ES-I3 (cell line): ENCODE results near the gene OTOP2.
A peak's percentile ranks its signal among the peaks of the same experiment; 100 is the strongest.

ENCODE experiments used
- H3K36me3 ChIP-seq: 2 replicates; pipeline ENCODE4 v1.6.1; 2013; ENCODE audit warnings: mild to moderate bottlenecking, low read length, control low read depth, moderate library complexity; ENCODE audit not compliant: insufficient read depth
- H3K4me1 ChIP-seq: 2 replicates; pipeline ENCODE4 v1.6.1; 2013; ENCODE audit warnings: mild to moderate bottlenecking, control low read depth, low read length; ENCODE audit not compliant: insufficient read depth
- H3K9ac ChIP-seq: 2 replicates; pipeline ENCODE4 v1.6.1; 2013; ENCODE audit warnings: low read depth, mild to moderate bottlenecking, low read length, moderate library complexity
- H3K9me3 ChIP-seq: 2 replicates; pipeline ENCODE4 v1.6.1; 2013; ENCODE audit warnings: mild to moderate bottlenecking, low read length, moderate library complexity; ENCODE audit not compliant: control insufficient read depth, insufficient read depth

OTOP2 gene

GRCh38 chr17:74925242-74925641 is 1.2 kb downstream of the OTOP2 start:
- H3K4me1 ChIP-seq: peaks cover 6% of the 10 kb centered on the region; the same call in 1 of the 2 replicates
- H3K9me3 ChIP-seq: no peaks in the 10 kb centered on the region
- H3K36me3 ChIP-seq: no peaks in the 10 kb centered on the region
- H3K9ac ChIP-seq: no peak overlapping the region

GRCh38 chr17:74928786-74929185 is 4.7 kb downstream of the OTOP2 start:
- peaks cover 3% of the 10 kb centered on the region; the same call in 1 of the 2 replicates for H3K4me1 ChIP-seq

GRCh38 chr17:74930535-74931036 is 6.5 kb downstream of the OTOP2 start:
- H3K4me1 ChIP-seq: 0 out of 2 replicates have a peak, but pooled peaks cover 6% of the 10 kb centered on the region
- H3K36me3 ChIP-seq: no peaks in the 10 kb centered on the region
- no peak overlapping the region for H3K9ac ChIP-seq
- H3K9me3 ChIP-seq: no peaks in the 10 kb centered on the region

More at GRCh38 chr17:74928786-74929185, 4.7 kb downstream of the OTOP2 start:
- Histone ChIP-seq H3K9ac (no peak overlapping the region), H3K36me3 (no peaks in the 10 kb centered on the region), H3K9me3 (no peaks in the 10 kb centered on the region)

DNA sequence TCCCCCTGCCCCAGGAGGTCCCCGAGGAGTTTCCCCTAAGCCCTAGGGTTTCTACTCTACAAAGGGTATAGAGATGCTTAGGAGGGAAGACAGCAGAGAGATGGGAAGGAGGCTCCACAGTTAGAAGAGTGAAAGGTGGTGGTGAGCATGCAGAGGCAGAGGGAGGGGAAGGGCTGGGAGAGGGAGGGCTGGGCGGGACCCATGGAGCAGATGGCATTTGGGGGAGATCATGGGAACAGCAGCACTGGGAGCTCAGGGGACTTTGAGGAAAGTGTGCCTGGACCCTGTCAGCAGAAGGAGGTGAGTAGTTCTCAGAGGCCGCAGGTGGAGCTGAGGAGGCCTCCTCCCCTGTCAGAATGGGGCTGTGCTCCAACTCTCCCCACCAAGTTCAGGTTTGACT is 11.0 kb downstream of the OTOP2 start:
- Histone ChIP-seq H3K9ac (no peak overlapping the region), H3K9me3 (no peaks in the 10 kb centered on the region), H3K36me3 (no peaks in the 10 kb centered on the region), H3K4me1 (0 out of 2 replicates have a peak, but pooled peaks cover 6% of the 10 kb centered on the region)

- H3K36me3 ChIP-seq: no peaks in the 10 kb centered on the region
- H3K9me3 ChIP-seq: no peaks in the 10 kb centered on the region
- 0 out of 2 replicates have a peak, but pooled peaks cover 6% of the 10 kb centered on the region for H3K4me1 ChIP-seq
- peak within 1 kb of the TSS; percentile 35; the same call in 1 of the 2 replicates for H3K9ac ChIP-seq
These were observed 11.8 kb downstream of the OTOP2 start, which contains the start of gene OTOP3 for GRCh38 chr17:74935585-74936469. TSS of gene OTOP3 (plus strand) at chr17:74935898. CDS start at chr17:74935922, 24 bp downstream.

DNA sequence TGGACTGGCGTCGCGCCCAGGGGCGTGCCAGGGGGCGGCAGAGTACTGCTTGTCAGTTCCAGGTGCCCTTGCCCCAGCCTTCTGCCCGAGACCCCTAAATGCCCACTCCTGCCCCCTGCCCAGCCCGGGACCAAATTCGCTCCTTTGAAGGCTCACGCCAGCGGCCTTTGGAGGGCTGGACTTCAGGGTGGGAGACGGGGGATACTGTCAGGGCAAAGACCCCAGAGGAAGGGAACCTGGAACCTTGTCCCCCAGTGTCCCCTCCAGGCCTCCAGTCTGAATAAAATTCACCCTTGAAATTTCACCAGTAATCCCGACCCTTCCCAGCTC is 12.4 kb downstream of the OTOP2 start:
- Histone ChIP-seq H3K9me3 (no peaks in the 10 kb centered on the region), H3K36me3 (no peaks in the 10 kb centered on the region), H3K4me1 (0 out of 2 replicates have a peak, but pooled peaks cover 3% of the 10 kb centered on the region), H3K9ac (no peak overlapping the region)

DNA sequence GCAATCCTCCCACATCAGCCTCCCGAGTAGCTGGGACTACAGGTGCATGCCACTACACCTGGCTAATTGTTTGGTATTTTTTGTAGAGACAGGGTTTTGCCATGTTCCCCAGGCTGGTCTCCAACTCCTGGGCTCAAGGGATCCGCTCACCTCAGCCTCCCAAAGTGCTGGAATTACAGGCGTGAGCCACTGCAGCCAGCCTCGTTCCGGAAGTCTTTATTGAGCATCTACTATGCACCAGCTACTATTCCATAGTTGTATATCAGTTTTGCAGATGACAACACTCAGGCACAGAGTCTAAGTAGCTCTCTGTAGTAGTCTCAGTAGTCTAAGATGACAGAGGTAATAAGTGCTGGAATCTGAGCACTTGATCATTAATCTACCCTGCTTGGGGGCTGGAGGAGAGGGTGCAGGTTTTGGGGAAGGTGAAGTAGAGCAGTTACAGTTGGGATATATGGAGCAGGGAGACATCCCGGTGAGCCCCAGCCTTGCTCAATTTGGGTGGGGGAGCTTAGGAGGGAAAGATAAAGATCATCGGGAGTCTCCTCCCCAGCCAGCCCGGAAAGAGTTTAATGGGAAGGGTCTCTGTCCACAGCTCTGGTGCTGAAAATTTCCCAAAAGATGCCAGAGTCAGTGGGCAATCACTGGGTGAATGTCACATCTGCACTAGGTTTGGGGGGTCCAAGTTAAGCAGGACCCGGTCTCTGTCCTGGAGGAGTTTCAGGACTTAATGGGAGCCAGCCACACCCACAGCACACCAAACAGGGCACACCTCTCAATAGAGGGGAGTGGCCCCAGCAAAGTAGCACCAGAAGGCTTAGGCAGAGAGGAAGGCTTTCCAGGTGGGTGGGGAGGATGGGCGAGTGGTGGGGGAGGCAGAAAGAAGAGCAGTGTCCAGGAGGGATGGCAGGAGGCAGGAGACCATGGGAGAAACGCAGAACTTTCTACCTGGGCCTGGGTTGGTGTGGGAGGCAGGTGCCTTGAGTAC is 13.3 kb downstream of the OTOP2 start:
- no peaks in the 10 kb centered on the region for H3K9me3 ChIP-seq
- 0 out of 2 replicates have a peak, but pooled peaks cover 3% of the 10 kb centered on the region for H3K4me1 ChIP-seq
- H3K9ac ChIP-seq: no peak overlapping the region
- H3K36me3 ChIP-seq: no peaks in the 10 kb centered on the region

- Histone ChIP-seq H3K9ac (no peak overlapping the region), H3K9me3 (no peaks in the 10 kb centered on the region), H3K36me3 (no peaks in the 10 kb centered on the region), H3K4me1 (0 out of 2 replicates have a peak, but pooled peaks cover 3% of the 10 kb centered on the region)
These were observed 14.3 kb downstream of the OTOP2 start for GRCh38 chr17:74938194-74938950.

DNA sequence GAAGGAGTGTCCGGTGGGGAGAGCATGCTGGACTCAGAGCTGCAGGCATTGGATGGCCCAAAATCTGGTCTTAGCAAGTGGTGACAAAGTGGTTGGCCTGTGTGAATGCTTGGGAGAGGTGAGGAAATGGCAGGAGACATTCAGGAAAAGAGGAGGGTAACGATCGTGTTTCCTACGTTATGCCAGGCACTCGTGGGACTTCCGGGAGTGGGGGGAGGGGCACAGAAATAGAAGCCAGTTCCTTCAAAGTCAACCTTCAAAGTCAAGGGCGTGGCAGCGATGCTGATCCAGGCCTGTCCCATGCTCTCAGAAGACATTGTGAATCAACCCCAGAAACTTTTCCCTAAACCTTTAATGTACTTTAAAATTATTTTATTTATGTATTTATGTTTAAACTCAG is 15.5 kb downstream of the OTOP2 start:
- Histone ChIP-seq H3K36me3 (no peaks in the 10 kb centered on the region), H3K9ac (no peak overlapping the region), H3K4me1 (0 out of 2 replicates have a peak, but pooled peaks cover 3% of the 10 kb centered on the region), H3K9me3 (no peaks in the 10 kb centered on the region)

DNA sequence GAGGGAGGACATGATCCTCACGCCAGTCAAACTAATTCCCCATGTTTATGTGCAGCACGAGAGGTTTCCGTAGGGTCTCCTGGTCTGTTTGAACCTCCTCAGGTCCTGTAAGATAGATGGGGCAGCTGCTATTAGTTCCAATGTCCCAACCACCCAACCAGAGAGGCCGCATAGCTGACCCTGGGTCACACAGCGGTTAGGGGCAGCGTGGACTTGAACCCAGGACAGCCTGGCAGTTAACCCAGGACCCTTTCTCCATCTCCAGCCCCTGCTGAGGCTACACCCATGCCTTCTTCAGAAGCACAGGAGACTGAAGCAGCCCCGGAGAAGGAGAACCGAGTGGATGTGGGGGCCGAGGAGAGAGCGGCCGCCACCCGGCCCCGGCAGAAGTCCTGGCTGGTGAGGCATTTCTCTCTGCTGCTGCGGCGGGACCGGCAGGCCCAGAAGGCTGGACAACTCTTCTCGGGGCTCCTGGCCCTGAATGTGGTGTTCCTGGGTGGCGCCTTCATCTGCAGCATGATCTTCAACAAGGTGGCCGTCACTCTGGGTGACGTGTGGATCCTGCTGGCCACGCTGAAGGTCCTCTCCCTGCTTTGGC is 17.2 kb downstream of the OTOP2 start:
- Histone ChIP-seq H3K9ac (no peak overlapping the region), H3K4me1 (no peaks in the 10 kb centered on the region), H3K36me3 (no peaks in the 10 kb centered on the region), H3K9me3 (no peaks in the 10 kb centered on the region)

DNA sequence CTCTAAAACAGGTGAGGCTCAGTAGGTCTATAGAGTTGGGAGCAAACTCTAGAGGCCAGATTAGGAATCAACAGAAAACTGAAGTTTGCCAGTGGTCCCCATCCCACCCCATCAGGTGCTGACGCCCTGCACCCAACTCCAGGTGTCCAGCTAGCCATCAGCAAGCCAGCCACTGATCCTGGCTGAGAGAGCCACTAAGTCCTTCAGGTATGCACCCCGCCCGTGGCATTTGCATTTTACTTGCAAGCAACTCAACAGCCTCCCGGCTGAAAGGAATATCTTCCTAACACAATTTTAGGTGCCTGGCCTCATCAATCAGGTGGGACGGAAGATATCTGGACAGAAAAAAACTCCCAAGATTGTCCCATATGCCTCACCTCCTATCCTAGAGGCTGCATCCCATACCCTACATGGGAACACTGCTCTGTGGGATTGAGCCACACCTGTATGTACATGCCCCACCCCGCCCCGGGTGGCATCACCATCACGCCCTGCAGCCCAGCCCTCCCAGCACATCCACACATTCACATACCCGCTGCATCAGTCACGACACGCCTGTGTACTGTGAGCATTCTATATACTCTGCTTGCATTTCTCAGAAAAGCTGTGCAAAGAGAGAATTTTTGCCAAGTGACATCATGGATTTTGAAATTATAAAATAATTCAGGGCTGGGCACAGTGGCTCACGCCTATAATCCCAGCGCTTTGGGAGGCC is 19.9 kb downstream of the OTOP2 start:
- Histone ChIP-seq H3K9me3 (no peaks in the 10 kb centered on the region), H3K36me3 (no peaks in the 10 kb centered on the region), H3K4me1 (no peaks in the 10 kb centered on the region), H3K9ac (no peak overlapping the region)

GRCh38 chr17:74945543-74945942 is 21.5 kb downstream of the OTOP2 start:
- H3K9ac ChIP-seq: no peak overlapping the region
- H3K36me3 ChIP-seq: no peaks in the 10 kb centered on the region
- H3K9me3 ChIP-seq: no peaks in the 10 kb centered on the region
- peaks cover 8% of the 10 kb centered on the region; the same call in 1 of the 2 replicates for H3K4me1 ChIP-seq

DNA sequence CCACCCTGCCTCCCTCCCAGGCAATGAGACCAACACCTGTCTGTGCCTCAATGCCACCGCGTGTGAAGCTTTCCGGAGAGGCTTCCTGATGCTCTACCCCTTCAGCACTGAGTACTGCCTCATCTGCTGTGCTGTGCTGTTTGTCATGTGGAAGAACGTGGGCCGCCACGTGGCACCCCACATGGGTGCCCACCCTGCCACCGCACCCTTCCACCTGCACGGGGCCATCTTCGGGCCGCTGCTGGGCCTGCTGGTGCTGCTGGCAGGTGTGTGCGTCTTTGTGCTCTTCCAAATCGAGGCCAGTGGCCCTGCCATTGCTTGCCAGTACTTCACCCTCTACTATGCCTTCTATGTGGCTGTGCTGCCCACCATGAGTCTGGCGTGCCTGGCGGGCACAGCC is 22.6 kb downstream of the OTOP2 start:
- Histone ChIP-seq H3K4me1 (peaks cover 12% of the 10 kb centered on the region; the same call in 1 of the 2 replicates), H3K36me3 (no peaks in the 10 kb centered on the region), H3K9ac (no peak overlapping the region), H3K9me3 (no peaks in the 10 kb centered on the region)
